HepG2 (cell line): Measurements from ENCODE around the gene SLC25A22. TPM values are rescaled to one million over a fixed set of nuclear protein-coding genes. Genes with fewer than 3 reads are reported as not detected.

Source experiments
- ATAC-seq: fragments of 200-7000 bp; cut with Tn5 transposase; 3 replicates; pipeline ENCODE4 v1.9.1; 2020; ENCODE audit warnings: mild to moderate bottlenecking, moderate library complexity
- BruUV-seq: library from RNA; stranded (reverse); fragments of 400-500 nt; replicated peaks from 2 replicates; lab custom pipeline; 2021; lab: Mats Ljungman, UMichigan
- CTCF ChIA-PET: fragments of 300-600 bp; formaldehyde crosslinking; extraction: SDS; loops from one replicate; lab custom pipeline; 2021; ENCODE audit warnings: low total read pairs, inconsistent platforms, low intra/inter-chr PET ratio; lab: Yijun Ruan, JAX
- POLR2A ChIA-PET: fragments of 350-600 bp; sonication (Branson Sonifier 250); formaldehyde crosslinking; loops from one replicate; lab custom pipeline; 2020; ENCODE audit warnings: antibody characterized with exemption, inconsistent platforms; lab: Yijun Ruan, JAX
- DNase-seq: peaks from one replicate; pipeline ENCODE4 v3.0.0-alpha.2; 2015; ENCODE audit warnings: low spot score
- FAIRE-seq: peaks from 3 replicates; lab custom pipeline; 2011; peaks lifted over from hg19 to GRCh38; lab: Jason Lieb, UNC
- H2AFZ ChIP-seq: one replicate; pipeline ENCODE4 v1.6.1; 2011; ENCODE audit warnings: low read length, inconsistent platforms
- H3K27ac ChIP-seq: fragments of 300-600 bp; 3 replicates; pipeline ENCODE4 v1.8.0; 2011; ENCODE audit warnings: mixed run types, mild to moderate bottlenecking, mixed read lengths, low read length, inconsistent platforms; ENCODE audit not compliant: insufficient read depth; ENCODE audit errors: extremely low read length
- H3K27me3 ChIP-seq, 2 experiments: fragments of 200-600 bp in 1 of 2; 2 replicates in 1 of 2; 3 replicates in 1 of 2; pipeline versions ENCODE4 v1.6.0 to v1.8.0; 2011; ENCODE audit warnings: low read length in 2 of 2, mild to moderate bottlenecking in 2 of 2, moderate library complexity in 2 of 2, inconsistent platforms in 1 of 2; ENCODE audit not compliant: insufficient read depth in 2 of 2, control insufficient read depth in 1 of 2
- H3K36me3 ChIP-seq, 2 experiments: fragments of 200-600 bp in 1 of 2; replicated peaks in 1 of 2; 2 replicates in 1 of 2; 3 replicates in 1 of 2; pipeline versions ENCODE4 v1.5.1 to v1.8.0; 2011; ENCODE audit warnings: low read length in 2 of 2, inconsistent platforms in 1 of 2; ENCODE audit not compliant: insufficient read depth in 2 of 2, control insufficient read depth in 1 of 2
- H3K4me1 ChIP-seq: 2 replicates; pipeline ENCODE4 v1.5.1; 2012; ENCODE audit warnings: low read length, inconsistent platforms; ENCODE audit not compliant: insufficient read depth
- H3K4me2 ChIP-seq: 2 replicates; pipeline ENCODE4 v1.6.0; 2011; ENCODE audit warnings: low read depth, low read length, inconsistent platforms
- H3K4me3 ChIP-seq, 3 experiments: fragments of 200-600 bp in 1 of 3; sonication (generic), shearing (Covaris generic) in 1 of 3; replicated peaks in 1 of 3; 2 replicates each; pipeline ENCODE4 v1.5.1; 2011 to 2016; ENCODE audit warnings: low read length in 3 of 3, inconsistent platforms in 2 of 3, low read depth in 2 of 3, mild to moderate bottlenecking in 2 of 3, control low read depth in 1 of 3, mixed read lengths in 1 of 3; ENCODE audit not compliant: insufficient read depth in 1 of 3
- H3K79me2 ChIP-seq: one replicate; pipeline ENCODE4 v1.6.1; 2011; ENCODE audit warnings: low read length, inconsistent platforms; ENCODE audit not compliant: insufficient read depth
- H3K9ac ChIP-seq: 2 replicates; pipeline ENCODE4 v1.6.0; 2011; ENCODE audit warnings: mild to moderate bottlenecking, low read depth, low read length, inconsistent platforms; ENCODE audit not compliant: insufficient read depth
- H3K9me3 ChIP-seq: 2 replicates; pipeline ENCODE4 v1.5.1; 2012; ENCODE audit warnings: mild to moderate bottlenecking, low read length
- H4K20me1 ChIP-seq: 2 replicates; pipeline ENCODE4 v1.6.0; 2011; ENCODE audit warnings: inconsistent platforms, mild to moderate bottlenecking, low read length, moderate library complexity; ENCODE audit not compliant: insufficient read depth
- ATF7-NPFF ChIP-seq: sonication (generic); formaldehyde crosslinking; IDR thresholded peaks from 2 replicates; pipeline ENCODE4 v1.8.1; 2023; ENCODE audit warnings: mild to moderate bottlenecking, low read depth, missing genetic modification reagents, moderate library complexity
- CCDC6 ChIP-seq: sonication (generic); formaldehyde crosslinking; IDR thresholded peaks from 2 replicates; pipeline ENCODE4 v1.8.1; 2022; ENCODE audit warnings: mild to moderate bottlenecking, missing genetic modification reagents, moderate library complexity
- CHCHD3 ChIP-seq: sonication (generic); formaldehyde crosslinking; IDR thresholded peaks from 2 replicates; pipeline ENCODE4 v1.8.0; 2022; ENCODE audit warnings: mild to moderate bottlenecking, missing genetic modification reagents, moderate library complexity
- MAFG ChIP-seq: sonication (generic); formaldehyde crosslinking; IDR thresholded peaks from 2 replicates; pipeline ENCODE4 v1.5.1; 2020; ENCODE audit warnings: mild to moderate bottlenecking, missing genetic modification reagents
- NPAS2 ChIP-seq: sonication (generic); formaldehyde crosslinking; IDR thresholded peaks from 2 replicates; pipeline ENCODE4 v1.8.0; 2022; ENCODE audit warnings: mild to moderate bottlenecking, missing genetic modification reagents, borderline replicate concordance
- NRL ChIP-seq: sonication (generic); formaldehyde crosslinking; IDR thresholded peaks from 2 replicates; pipeline ENCODE4 v1.5.0; 2020; ENCODE audit warnings: missing genetic modification reagents, mild to moderate bottlenecking, moderate library complexity, borderline replicate concordance
- SMAD9 ChIP-seq: sonication (generic); formaldehyde crosslinking; IDR thresholded peaks from 2 replicates; pipeline ENCODE4 v1.5.1; 2020; ENCODE audit warnings: mild to moderate bottlenecking, missing genetic modification reagents
- TBX3 ChIP-seq: fragments of 450-650 bp; IDR thresholded peaks from 2 replicates; pipeline ENCODE4 v1.6.1; 2017; ENCODE audit warnings: antibody characterized with exemption, mild to moderate bottlenecking, inconsistent platforms, borderline replicate concordance
- WIZ ChIP-seq: sonication (generic); formaldehyde crosslinking; IDR thresholded peaks from 2 replicates; pipeline ENCODE4 v1.5.1; 2020; ENCODE audit warnings: mild to moderate bottlenecking, missing genetic modification reagents
- ZNF570 ChIP-seq: sonication (generic); formaldehyde crosslinking; IDR thresholded peaks from 2 replicates; pipeline ENCODE4 v1.4.0; 2020; ENCODE audit warnings: mild to moderate bottlenecking, missing genetic modification reagents, borderline replicate concordance
- ZNF607 ChIP-seq: sonication (generic); formaldehyde crosslinking; IDR thresholded peaks from 2 replicates; pipeline ENCODE4 v1.5.1; 2020; ENCODE audit warnings: missing genetic modification reagents, mild to moderate bottlenecking, borderline replicate concordance
- WGBS: methylation state at CpG from one replicate; pipeline ENCODE4 v1.1.6; 2017; ENCODE audit warnings: low lambda C conversion rate; 5-methylcytosine and 5-hydroxymethylcytosine counted together
- in situ Hi-C: cut with HindIII; loops from 2 replicates; pipeline ENCODE4 v1.10.0; 2017; ENCODE audit warnings: low pct_unique_long_range_greater_than_20kb; ENCODE audit not compliant: extremely low pct_ligation_motif_present
- intact Hi-C: fragments of 100-400 bp; cut with micrococcal nuclease; formaldehyde crosslinking; loops from one replicate; pipeline ENCODE4 v1.10.0; 2022; ENCODE audit not compliant: unreplicated experiment
- polyA plus RNA-seq, 8 experiments: library from polyadenylated mRNA; depleted of rRNA in 3 of 8; stranded (reverse) in 7 of 8; unstranded in 1 of 8; fragments of >200 nt; fragmentation: Illumina TruSeq in 4 of 8; extraction: Trizol in 4 of 8; gene quantifications; 2 replicates each; pipeline versions ENCODE4 v1.2.1 to v1.2.3, GENCODE V29; 2011 to 2016; ENCODE audit warnings: low read depth in 4 of 8, missing spikeins in 1 of 8, mixed read lengths in 1 of 8; ENCODE audit not compliant: insufficient read depth in 1 of 8
- total RNA-seq, 5 experiments: library from RNA; depleted of rRNA; stranded (reverse); fragments of >200 nt; fragmentation: Illumina TruSeq; extraction: Trizol; gene quantifications; 2 replicates each; pipeline ENCODE4 v1.2.3, GENCODE V29; 2016; ENCODE audit warnings: low read depth in 1 of 5
- TF ChIP-seq, protein P1 (sequence below): sonication (generic); formaldehyde crosslinking; IDR thresholded peaks from 2 replicates; pipeline ENCODE4 v1.4.0; 2020; ENCODE audit warnings: missing genetic modification reagents
- TF ChIP-seq, protein P2 (sequence below), 2 experiments: sonication (generic) in 1 of 2; formaldehyde crosslinking in 1 of 2; IDR thresholded peaks; 2 replicates each; pipeline versions ENCODE4 v1.4.0 to v1.6.1; 2018 to 2020; ENCODE audit warnings: missing genetic modification reagents in 2 of 2, borderline replicate concordance in 1 of 2, low read depth in 1 of 2, mild to moderate bottlenecking in 1 of 2, missing biosample characterization in 1 of 2
- TF ChIP-seq, protein P3 (sequence below): sonication (generic); formaldehyde crosslinking; IDR thresholded peaks from 2 replicates; pipeline ENCODE4 v1.4.0; 2020; ENCODE audit warnings: missing genetic modification reagents, borderline replicate concordance

Gene SLC25A22
- total and polyA plus RNA-seq, 2 of the 13 experiments (the other 11 are each of a cell fraction or from before 2014, with no cell fraction given): 12.4 to 19.2 TPM

DNA sequence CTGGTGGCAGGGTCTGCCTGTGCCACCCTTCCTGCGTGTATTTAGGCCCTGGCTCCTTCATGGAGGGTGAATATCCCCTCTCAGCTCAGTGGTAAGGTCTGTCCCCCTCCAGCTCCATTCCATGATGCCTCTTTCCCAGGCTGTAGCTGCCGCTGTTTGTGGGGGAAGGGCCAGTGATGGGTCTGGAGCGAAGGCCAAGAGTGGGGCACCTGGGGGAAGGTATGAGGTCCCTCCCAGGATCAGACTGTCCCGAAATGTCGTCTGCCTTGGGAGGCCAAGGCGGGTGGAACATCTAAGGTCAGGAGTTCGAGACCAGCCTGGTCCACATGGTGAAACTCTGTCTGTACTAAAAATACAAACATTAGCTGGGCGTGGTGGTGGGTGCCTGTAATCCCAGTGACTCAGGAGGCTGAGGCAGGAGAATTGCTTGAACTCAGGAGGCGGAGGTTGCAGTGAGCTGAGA lies 35.8 kb upstream of the SLC25A22 start:
- ChIA-PET CTCF (no interaction called here), POLR2A (interaction anchor here (0.6 to 16.1 kb wide), 4 partner anchors 8 to 28 kb away, joined by 5 to 264 read pairs (median 74); partner anchors contain the start of genes PNPLA2, POLR2L, RPLP2 and TSPAN4)
- in situ Hi-C loops: no loop called here
- H3K36me3 ChIP-seq: peaks cover 4 to 17% of the 10 kb centered on the region in 2 experiments; a peak in 3 of 5 replicates
- no TSS peak for BruUV-seq
- 52% methylated on average over 9 of the region's 9 CpGs for WGBS
- ATAC-seq: no peak
- no peak overlapping the region for H2AFZ ChIP-seq
- H3K79me2 ChIP-seq: peaks cover 11% of the 10 kb centered on the region
- H3K4me2 ChIP-seq: peak overlapping the region; percentile 81
- FAIRE-seq: no peak
- peaks cover 75% of the 10 kb centered on the region for H3K4me1 ChIP-seq
- intact Hi-C loops: no loop called here
- H3K9ac ChIP-seq: peak overlapping the region; percentile 85
- peak overlapping the region; percentile 61 for H3K27ac ChIP-seq
- H3K9me3 ChIP-seq: no peaks in the 10 kb centered on the region
- H4K20me1 ChIP-seq: peaks cover 9% of the 10 kb centered on the region; the same call in 1 of the 2 replicates
- no peaks in the 10 kb centered on the region for H3K27me3 ChIP-seq
- no peak for DNase-seq
- H3K4me3 ChIP-seq: peak overlapping the region; percentile 71 to 81 (median 77); a peak in 5 of 6 replicates
- TF ChIP-seq ZNF607 (CRISPR knock-in tag) (0 out of 2 replicates have a peak, but pooled peaks have one; percentile 41), NRL (CRISPR knock-in tag) (no peak), CCDC6 (CRISPR knock-in tag) (0 out of 2 replicates have a peak, but pooled peaks have one; percentile 27), TBX3 (no peak), WIZ (CRISPR knock-in tag) (no peak), CHCHD3 (CRISPR knock-in tag) (no peak), NPAS2 (CRISPR knock-in tag) (no peak), ZNF570 (no peak), MAFG (CRISPR knock-in tag) (no peak), SMAD9 (CRISPR knock-in tag) (0 out of 2 replicates have a peak, but pooled peaks have one; percentile 40), ATF7-NPFF (CRISPR knock-in tag) (no peak)
- TF ChIP-seq, protein P1, sequence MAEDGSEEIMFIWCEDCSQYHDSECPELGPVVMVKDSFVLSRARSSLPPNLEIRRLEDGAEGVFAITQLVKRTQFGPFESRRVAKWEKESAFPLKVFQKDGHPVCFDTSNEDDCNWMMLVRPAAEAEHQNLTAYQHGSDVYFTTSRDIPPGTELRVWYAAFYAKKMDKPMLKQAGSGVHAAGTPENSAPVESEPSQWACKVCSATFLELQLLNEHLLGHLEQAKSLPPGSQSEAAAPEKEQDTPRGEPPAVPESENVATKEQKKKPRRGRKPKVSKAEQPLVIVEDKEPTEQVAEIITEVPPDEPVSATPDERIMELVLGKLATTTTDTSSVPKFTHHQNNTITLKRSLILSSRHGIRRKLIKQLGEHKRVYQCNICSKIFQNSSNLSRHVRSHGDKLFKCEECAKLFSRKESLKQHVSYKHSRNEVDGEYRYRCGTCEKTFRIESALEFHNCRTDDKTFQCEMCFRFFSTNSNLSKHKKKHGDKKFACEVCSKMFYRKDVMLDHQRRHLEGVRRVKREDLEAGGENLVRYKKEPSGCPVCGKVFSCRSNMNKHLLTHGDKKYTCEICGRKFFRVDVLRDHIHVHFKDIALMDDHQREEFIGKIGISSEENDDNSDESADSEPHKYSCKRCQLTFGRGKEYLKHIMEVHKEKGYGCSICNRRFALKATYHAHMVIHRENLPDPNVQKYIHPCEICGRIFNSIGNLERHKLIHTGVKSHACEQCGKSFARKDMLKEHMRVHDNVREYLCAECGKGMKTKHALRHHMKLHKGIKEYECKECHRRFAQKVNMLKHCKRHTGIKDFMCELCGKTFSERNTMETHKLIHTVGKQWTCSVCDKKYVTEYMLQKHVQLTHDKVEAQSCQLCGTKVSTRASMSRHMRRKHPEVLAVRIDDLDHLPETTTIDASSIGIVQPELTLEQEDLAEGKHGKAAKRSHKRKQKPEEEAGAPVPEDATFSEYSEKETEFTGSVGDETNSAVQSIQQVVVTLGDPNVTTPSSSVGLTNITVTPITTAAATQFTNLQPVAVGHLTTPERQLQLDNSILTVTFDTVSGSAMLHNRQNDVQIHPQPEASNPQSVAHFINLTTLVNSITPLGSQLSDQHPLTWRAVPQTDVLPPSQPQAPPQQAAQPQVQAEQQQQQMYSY: peak; percentile 82
- TF ChIP-seq, protein P2, sequence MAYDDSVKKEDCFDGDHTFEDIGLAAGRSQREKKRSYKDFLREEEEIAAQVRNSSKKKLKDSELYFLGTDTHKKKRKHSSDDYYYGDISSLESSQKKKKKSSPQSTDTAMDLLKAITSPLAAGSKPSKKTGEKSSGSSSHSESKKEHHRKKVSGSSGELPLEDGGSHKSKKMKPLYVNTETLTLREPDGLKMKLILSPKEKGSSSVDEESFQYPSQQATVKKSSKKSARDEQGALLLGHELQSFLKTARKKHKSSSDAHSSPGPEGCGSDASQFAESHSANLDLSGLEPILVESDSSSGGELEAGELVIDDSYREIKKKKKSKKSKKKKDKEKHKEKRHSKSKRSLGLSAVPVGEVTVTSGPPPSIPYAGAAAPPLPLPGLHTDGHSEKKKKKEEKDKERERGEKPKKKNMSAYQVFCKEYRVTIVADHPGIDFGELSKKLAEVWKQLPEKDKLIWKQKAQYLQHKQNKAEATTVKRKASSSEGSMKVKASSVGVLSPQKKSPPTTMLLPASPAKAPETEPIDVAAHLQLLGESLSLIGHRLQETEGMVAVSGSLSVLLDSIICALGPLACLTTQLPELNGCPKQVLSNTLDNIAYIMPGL (CRISPR knock-in tag; IDR thresholded peaks at IDR 0.05; ENCODE audit: borderline replicate concordance in 1 of 2, low read depth in 1 of 2): 0 out of 4 replicates have a peak, but pooled peaks of 1 of the 2 experiments have one; percentile 2
- TF ChIP-seq, protein P3, sequence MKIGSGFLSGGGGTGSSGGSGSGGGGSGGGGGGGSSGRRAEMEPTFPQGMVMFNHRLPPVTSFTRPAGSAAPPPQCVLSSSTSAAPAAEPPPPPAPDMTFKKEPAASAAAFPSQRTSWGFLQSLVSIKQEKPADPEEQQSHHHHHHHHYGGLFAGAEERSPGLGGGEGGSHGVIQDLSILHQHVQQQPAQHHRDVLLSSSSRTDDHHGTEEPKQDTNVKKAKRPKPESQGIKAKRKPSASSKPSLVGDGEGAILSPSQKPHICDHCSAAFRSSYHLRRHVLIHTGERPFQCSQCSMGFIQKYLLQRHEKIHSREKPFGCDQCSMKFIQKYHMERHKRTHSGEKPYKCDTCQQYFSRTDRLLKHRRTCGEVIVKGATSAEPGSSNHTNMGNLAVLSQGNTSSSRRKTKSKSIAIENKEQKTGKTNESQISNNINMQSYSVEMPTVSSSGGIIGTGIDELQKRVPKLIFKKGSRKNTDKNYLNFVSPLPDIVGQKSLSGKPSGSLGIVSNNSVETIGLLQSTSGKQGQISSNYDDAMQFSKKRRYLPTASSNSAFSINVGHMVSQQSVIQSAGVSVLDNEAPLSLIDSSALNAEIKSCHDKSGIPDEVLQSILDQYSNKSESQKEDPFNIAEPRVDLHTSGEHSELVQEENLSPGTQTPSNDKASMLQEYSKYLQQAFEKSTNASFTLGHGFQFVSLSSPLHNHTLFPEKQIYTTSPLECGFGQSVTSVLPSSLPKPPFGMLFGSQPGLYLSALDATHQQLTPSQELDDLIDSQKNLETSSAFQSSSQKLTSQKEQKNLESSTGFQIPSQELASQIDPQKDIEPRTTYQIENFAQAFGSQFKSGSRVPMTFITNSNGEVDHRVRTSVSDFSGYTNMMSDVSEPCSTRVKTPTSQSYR: peak; percentile 58
